Neutrophil (primary cell): ENCODE measurements around the gene LCP2.
"Not testable (repeated sequence)": the region's sequence is repeated elsewhere in the genome, so short reads cannot be mapped to it uniquely, and the experiment has no call there.

ENCODE experiments used
- H3K27ac ChIP-seq: fragments of 200-600 bp; sonication (generic); 2 replicates; pipeline ENCODE4 v1.5.1; 2016; ENCODE audit warnings: mild to moderate bottlenecking, moderate library complexity
- H3K27me3 ChIP-seq: fragments of 200-600 bp; sonication (generic); 2 replicates; pipeline ENCODE4 v1.6.0; 2016; ENCODE audit warnings: mild to moderate bottlenecking
- H3K36me3 ChIP-seq: fragments of 200-600 bp; sonication (generic); 2 replicates; pipeline ENCODE4 v1.5.1; 2017
- H3K4me1 ChIP-seq, 2 experiments: fragments of 200-600 bp in 1 of 2; sonication (generic) in 1 of 2; 1 replicate in 1 of 2; 2 replicates in 1 of 2; pipeline versions ENCODE4 v1.5.1 to v1.6.1; 2013 to 2016; ENCODE audit warnings: low read depth in 1 of 2, low read length in 1 of 2, mild to moderate bottlenecking in 1 of 2, moderate library complexity in 1 of 2; ENCODE audit not compliant: control insufficient read depth in 1 of 2, insufficient read depth in 1 of 2
- H3K4me3 ChIP-seq, 2 experiments: fragments of 200-600 bp in 1 of 2; sonication (generic) in 1 of 2; 1 replicate in 1 of 2; 2 replicates in 1 of 2; pipeline ENCODE4 v1.5.1; 2013 to 2016; ENCODE audit warnings: low read depth in 1 of 2, low read length in 1 of 2, mild to moderate bottlenecking in 1 of 2, moderate library complexity in 1 of 2
- H3K9me3 ChIP-seq: fragments of 200-600 bp; sonication (generic); 2 replicates; pipeline ENCODE4 v1.5.1; 2016
- TF ChIP-seq, protein P1 (sequence below): fragments of 200-600 bp; sonication (generic); IDR thresholded peaks from 2 replicates; pipeline ENCODE4 v1.5.1; 2016; ENCODE audit warnings: antibody characterized with exemption

Gene LCP2

GRCh38 chr5:170246126-170246870 is 51.3 kb downstream of the LCP2 start:
- H3K27me3 ChIP-seq: no peaks in the 10 kb centered on the region
- no peaks in the 10 kb centered on the region for H3K9me3 ChIP-seq
- TF ChIP-seq, protein P1, sequence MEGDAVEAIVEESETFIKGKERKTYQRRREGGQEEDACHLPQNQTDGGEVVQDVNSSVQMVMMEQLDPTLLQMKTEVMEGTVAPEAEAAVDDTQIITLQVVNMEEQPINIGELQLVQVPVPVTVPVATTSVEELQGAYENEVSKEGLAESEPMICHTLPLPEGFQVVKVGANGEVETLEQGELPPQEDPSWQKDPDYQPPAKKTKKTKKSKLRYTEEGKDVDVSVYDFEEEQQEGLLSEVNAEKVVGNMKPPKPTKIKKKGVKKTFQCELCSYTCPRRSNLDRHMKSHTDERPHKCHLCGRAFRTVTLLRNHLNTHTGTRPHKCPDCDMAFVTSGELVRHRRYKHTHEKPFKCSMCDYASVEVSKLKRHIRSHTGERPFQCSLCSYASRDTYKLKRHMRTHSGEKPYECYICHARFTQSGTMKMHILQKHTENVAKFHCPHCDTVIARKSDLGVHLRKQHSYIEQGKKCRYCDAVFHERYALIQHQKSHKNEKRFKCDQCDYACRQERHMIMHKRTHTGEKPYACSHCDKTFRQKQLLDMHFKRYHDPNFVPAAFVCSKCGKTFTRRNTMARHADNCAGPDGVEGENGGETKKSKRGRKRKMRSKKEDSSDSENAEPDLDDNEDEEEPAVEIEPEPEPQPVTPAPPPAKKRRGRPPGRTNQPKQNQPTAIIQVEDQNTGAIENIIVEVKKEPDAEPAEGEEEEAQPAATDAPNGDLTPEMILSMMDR: no peak
- peaks cover 65% of the 10 kb centered on the region for H3K36me3 ChIP-seq
- H3K4me1 ChIP-seq: no peaks in the 10 kb centered on the region
- H3K4me3 ChIP-seq: no peak overlapping the region
- H3K27ac ChIP-seq: peak overlapping the region; percentile 8

- not testable (repeated sequence) for H3K9me3 ChIP-seq, H3K4me1 ChIP-seq, H3K27me3 ChIP-seq, H3K27ac ChIP-seq, H3K4me3 ChIP-seq
- peaks cover 57% of the 10 kb centered on the region for H3K36me3 ChIP-seq
Measured at GRCh38 chr5:170245436-170245835, 52.1 kb downstream of the LCP2 start.

DNA sequence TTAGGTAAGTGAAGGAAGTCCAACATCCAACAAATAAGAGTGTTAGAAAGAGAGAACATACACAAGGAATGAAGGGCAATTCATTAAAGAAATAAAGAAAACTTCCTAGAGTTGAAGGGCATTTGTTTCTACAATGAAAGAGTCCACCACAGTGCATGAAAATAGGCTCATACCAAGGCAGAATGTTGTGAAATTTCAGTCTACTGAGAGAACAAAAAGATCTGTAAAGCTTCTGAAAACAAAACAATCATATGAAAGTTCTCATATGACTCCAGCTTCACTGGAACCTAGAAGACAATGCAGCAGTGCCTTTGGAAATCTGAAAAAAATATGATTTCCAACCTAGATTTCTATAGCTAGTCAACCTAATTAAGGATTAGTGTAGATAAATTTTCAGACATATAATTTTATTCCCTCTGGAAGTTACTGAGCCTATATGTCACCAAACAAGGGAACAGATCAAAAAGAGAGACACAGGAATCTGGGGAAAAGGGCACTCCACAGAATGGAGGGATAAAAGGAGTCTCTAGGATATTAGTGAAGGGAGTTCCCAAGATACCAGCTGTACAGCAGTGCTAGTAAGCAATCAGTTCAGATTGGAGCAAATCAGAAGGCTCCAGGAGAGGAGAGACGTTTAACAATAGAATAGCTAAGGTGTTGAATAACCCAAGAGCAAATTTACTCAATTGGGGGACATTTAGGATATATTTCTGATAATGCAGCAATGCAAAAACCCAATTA is 59.0 kb downstream of the LCP2 start:
- Histone ChIP-seq H3K27me3 (no peaks in the 10 kb centered on the region), H3K27ac (no peak overlapping the region), H3K4me3 (no peak overlapping the region), H3K9me3 (no peaks in the 10 kb centered on the region), H3K4me1 (no peaks in the 10 kb centered on the region), H3K36me3 (peaks cover 4% of the 10 kb centered on the region)
- TF ChIP-seq, protein P1: no peak

GRCh38 chr5:170235876-170236864 is 61.4 kb downstream of the LCP2 start:
- TF ChIP-seq, protein P1: no peak
- Histone ChIP-seq H3K27ac (no peak overlapping the region), H3K4me1 (no peaks in the 10 kb centered on the region), H3K9me3 (no peaks in the 10 kb centered on the region), H3K4me3 (no peak overlapping the region), H3K36me3 (peaks cover 18% of the 10 kb centered on the region), H3K27me3 (no peaks in the 10 kb centered on the region)

- TF ChIP-seq, protein P1: no peak
- Histone ChIP-seq H3K4me3 (no peak overlapping the region), H3K27ac (no peak overlapping the region), H3K36me3 (peaks cover 18% of the 10 kb centered on the region), H3K4me1 (no peaks in the 10 kb centered on the region), H3K27me3 (no peaks in the 10 kb centered on the region), H3K9me3 (no peaks in the 10 kb centered on the region)
Measured at GRCh38 chr5:170233358-170233892, 64.2 kb downstream of the LCP2 start.
